Pancreas (tissue), 10 donors: Measurements from ENCODE around the gene EGFR. TPM values are rescaled to one million over a fixed set of nuclear protein-coding genes. Genes with fewer than 3 reads are reported as not detected.

ENCODE experiments used
- ATAC-seq, 4 donors: fragments of 200-7000 bp; cut with Tn5 transposase; one replicate each; pipeline versions ENCODE4 v1.8.0 to v1.9.1; 2020; ENCODE audit warnings: mild to moderate bottlenecking in 4 of 4, moderate library complexity in 4 of 4
- DNase-seq, 6 donors: peaks; one replicate each; pipeline ENCODE4 v3.0.0-alpha.2; 2020
- FAIRE-seq: peaks from 2 replicates; lab custom pipeline; 2012; peaks lifted over from hg19 to GRCh38; lab: Jason Lieb, UNC
- H3K27ac ChIP-seq, 4 donors: fragments of 200-600 bp; sonication (generic); 1 replicate in 3 of 4; 2 replicates in 1 of 4; pipeline versions ENCODE4 v1.5.0 to v1.8.0; 2020
- H3K27me3 ChIP-seq, 4 donors: fragments of 200-600 bp; one replicate each; pipeline ENCODE4 v1.8.0; 2021
- H3K36me3 ChIP-seq, 3 donors: fragments of 200-600 bp; sonication (generic) in 1 of 3; one replicate each; pipeline versions ENCODE4 v1.5.0 to v1.8.0; 2020 to 2021
- H3K4me1 ChIP-seq, 3 donors: fragments of 200-600 bp; one replicate each; pipeline ENCODE4 v1.8.0; 2021
- H3K4me3 ChIP-seq, 4 donors: fragments of 200-600 bp; sonication (generic) in 2 of 4; one replicate each; pipeline versions ENCODE4 v1.5.0 to v1.8.0; 2020 to 2021
- H3K9me3 ChIP-seq, 4 donors: fragments of 200-600 bp; one replicate each; pipeline ENCODE4 v1.8.0; 2021
- CTCF ChIP-seq, 4 donors: fragments of 200-600 bp; sonication (generic) in 3 of 4; IDR thresholded peaks; one replicate each; pipeline versions ENCODE4 v1.5.0 to v1.8.0; 2021; ENCODE audit warnings: antibody characterized with exemption in 4 of 4
- WGBS, 2 donors: extraction: QIAGEN DNeasy Blood & Tissue Kit; methylation state at CpG; one replicate each; pipeline ENCODE4 v1.1.7; 2013; 5-methylcytosine and 5-hydroxymethylcytosine counted together
- intact Hi-C, 3 donors: fragments of 100-400 bp; cut with DNase I; formaldehyde crosslinking; loops; one replicate each; pipeline versions ENCODE4 v1.11.1 to v1.14.2; 2022
- polyA plus RNA-seq, 2 donors: library from polyadenylated mRNA; stranded (reverse); fragments of 200-250 nt; gene quantifications; one replicate each; pipeline ENCODE4 v1.2.3, GENCODE V29; 2013
- total RNA-seq, 6 donors: library from RNA; stranded (reverse); fragmentation: NEBNext Ultra II Directional in 4 of 6; extraction: Animal tissue kit (Norgen Biotek cat#: 25700) in 4 of 6; gene quantifications; one replicate each; pipeline versions ENCODE4 v1.2.1 to v1.2.4, GENCODE V29; 2021 to 2023
- donor health status: healthy with polysubstance abuse.
- donor health status: DM: no; HTN: no; CAD: no; lungs with moderate emphysema.
- donor health status: DM: no; HTN: no; CAD: no.
- donor health status: control.
- donor health status: control.
- donor health status: Bipolar disorder and iron deficiency.
- donor health status: DM: yes; HTN: yes; CAD: no.
- donor health status: DM: no; HTN: no; CAD: no.
- donor health status: DM: no; HTN: no; CAD: no.
- donor health status: DM: yes; HTN: yes; CAD: no.

Gene EGFR
- total and polyA plus RNA-seq, 8 donors: 5.5 to 38.8 (median 30.3) TPM

- TF ChIP-seq CTCF (IDR thresholded peaks at IDR 0.05): no peak
- H3K4me1 ChIP-seq: no peaks in the 10 kb centered on the region
- FAIRE-seq (no peak), DNase-seq (peak in 1 of 6 donors; percentile 33), ATAC-seq (peak in 3 of 4 donors; percentile 64 to 75 (median 72))
- WGBS, 2 donors: 57% methylated on average over 19 of the region's 19 CpGs
- no peak overlapping the region for H3K4me3 ChIP-seq
- H3K9me3 ChIP-seq: no peaks in the 10 kb centered on the region
- intact Hi-C loops: no loop called here
- no peak overlapping the region for H3K27ac ChIP-seq
- H3K27me3 ChIP-seq: no peaks in the 10 kb centered on the region
- peaks cover 0 to 36% (median 0%) of the 10 kb centered on the region in 3 donors for H3K36me3 ChIP-seq
Observed at GRCh38 chr7:55180963-55181542, 162.2 kb downstream of the EGFR start.

- H3K4me1 ChIP-seq: no peaks in the 10 kb centered on the region
Observed at GRCh38 chr7:55181762-55182161, 162.9 kb downstream of the EGFR start.

GRCh38 chr7:55183897-55184296 lies 165.1 kb downstream of the EGFR start:
- FAIRE-seq (no peak), DNase-seq (no peak), ATAC-seq (no peak)
- no peak overlapping the region for H3K4me3 ChIP-seq
- peaks cover 0 to 10% (median 0%) of the 10 kb centered on the region in 3 donors for H3K4me1 ChIP-seq
- H3K36me3 ChIP-seq: peaks cover 0 to 39% (median 0%) of the 10 kb centered on the region in 3 donors
- 82 to 91% methylated on average over 14 to 15 of the region's 15 CpGs for WGBS, 2 donors
- H3K27me3 ChIP-seq: no peaks in the 10 kb centered on the region
- H3K27ac ChIP-seq: no peak overlapping the region
- intact Hi-C loops: no loop called here
- H3K9me3 ChIP-seq: no peaks in the 10 kb centered on the region
- TF ChIP-seq CTCF (IDR thresholded peaks at IDR 0.05): no peak

More at GRCh38 chr7:55181762-55182161, 162.9 kb downstream of the EGFR start:
- Histone ChIP-seq H3K27me3 (no peaks in the 10 kb centered on the region), H3K9me3 (no peaks in the 10 kb centered on the region), H3K36me3 (peaks cover 0 to 37% (median 0%) of the 10 kb centered on the region in 3 donors), H3K4me3 (no peak overlapping the region), H3K27ac (no peak overlapping the region)
- intact Hi-C loops: no loop called here
- WGBS, 2 donors: 92 to 100% methylated on average over 4 of the region's 4 CpGs
- no peak for FAIRE-seq
- no peak for TF ChIP-seq CTCF (IDR thresholded peaks at IDR 0.05)
- no peak for ATAC-seq
- DNase-seq: no peak

- peaks cover 0 to 36% (median 0%) of the 10 kb centered on the region in 3 donors for H3K36me3 ChIP-seq
- H3K4me1 ChIP-seq: peaks cover 0 to 10% (median 0%) of the 10 kb centered on the region in 3 donors
- H3K4me3 ChIP-seq: no peak overlapping the region
- intact Hi-C loops: no loop called here
- WGBS, 2 donors: 87 to 88% methylated on average over 8 of the region's 8 CpGs
- no peak for TF ChIP-seq CTCF (IDR thresholded peaks at IDR 0.05)
- H3K9me3 ChIP-seq: no peaks in the 10 kb centered on the region
- DNase-seq (no peak), FAIRE-seq (no peak), ATAC-seq (no peak)
- H3K27ac ChIP-seq: no peak overlapping the region
- H3K27me3 ChIP-seq: no peaks in the 10 kb centered on the region
Observed at GRCh38 chr7:55185321-55185802, 166.5 kb downstream of the EGFR start.
